ENCODE results near the gene METTL5. TPM values are rescaled to one million over a fixed set of nuclear protein-coding genes. Genes with fewer than 3 reads are reported as not detected.

The METTL5 gene
- total RNA-seq = 45.0 and 95.3 TPM in 2 replicates

GRCh38 chr2:169824373-169825333 lies at the start of gene METTL5:
Gene METTL5, minus strand, starts transcription at chr2:169824905. Its CDS starts 308 bp downstream, at chr2:169824597.

DNA sequence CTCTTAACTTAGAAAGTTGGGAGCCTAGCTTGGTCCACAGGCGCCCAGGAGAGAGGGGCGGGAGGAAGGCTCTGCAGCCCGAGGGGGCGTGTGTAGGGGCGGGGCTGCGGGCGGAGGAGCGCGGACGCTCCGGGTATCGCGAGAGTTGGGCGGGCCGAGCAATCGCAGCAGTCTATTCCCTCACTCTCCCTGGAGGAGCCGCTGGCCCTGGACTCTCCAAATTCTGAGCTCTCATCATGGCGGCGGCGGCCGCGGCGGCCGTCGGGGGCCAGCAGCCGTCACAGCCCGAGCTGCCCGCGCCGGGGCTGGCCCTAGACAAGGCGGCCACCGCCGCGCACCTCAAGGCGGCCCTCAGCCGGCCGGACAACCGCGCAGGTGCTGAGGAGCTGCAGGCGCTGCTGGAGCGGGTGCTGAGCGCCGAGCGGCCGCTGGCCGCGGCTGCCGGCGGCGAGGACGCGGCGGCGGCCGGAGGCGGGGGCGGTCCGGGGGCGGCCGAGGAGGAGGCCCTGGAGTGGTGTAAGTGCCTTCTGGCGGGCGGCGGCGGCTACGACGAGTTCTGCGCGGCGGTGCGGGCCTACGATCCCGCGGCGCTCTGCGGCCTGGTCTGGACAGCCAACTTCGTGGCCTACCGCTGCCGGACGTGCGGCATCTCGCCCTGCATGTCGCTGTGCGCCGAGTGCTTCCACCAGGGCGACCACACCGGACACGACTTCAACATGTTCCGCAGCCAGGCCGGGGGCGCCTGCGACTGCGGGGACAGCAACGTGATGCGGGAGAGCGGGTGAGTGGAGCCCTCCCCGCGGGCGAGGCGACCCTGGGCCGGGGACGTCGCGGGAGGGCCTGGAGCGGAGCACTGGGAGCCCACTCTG lies 2.8 kb upstream of the METTL5 start, which contains the start of gene UBR3:
UBR3 (plus strand) TSS at position 183 of the 869 bp plus-strand sequence; CDS start at position 237, 54 bp downstream.

GRCh38 chr2:169798718-169799592 lies 25.8 kb downstream of the METTL5 start, which contains the start of gene SSB:
Gene SSB, plus strand, starts transcription at chr2:169798871. Its CDS starts 2,090 bp downstream, at chr2:169800961.

Other genes with a start within 250 kb of the METTL5 start
- 14.4 and 20.5 TPM in 2 replicates for gene PPIG, start 240.6 kb downstream of the METTL5 start, total RNA-seq
- not detected in 2 replicates for gene CFAP210, start 130.5 kb downstream of the METTL5 start, total RNA-seq
- gene PHOSPHO2, start 130.4 kb downstream of the METTL5 start, total RNA-seq = 1.1 and 2.3 TPM in 2 replicates
- gene KLHL23, start 91.1 kb downstream of the METTL5 start, total RNA-seq = 1.5 and 3.3 TPM in 2 replicates
- gene SSB, start 26.0 kb downstream of the METTL5 start, total RNA-seq = 80.3 and 98.0 TPM in 2 replicates
- gene UBR3, start 2.5 kb upstream of the METTL5 start, total RNA-seq = 14.9 and 17.4 TPM in 2 replicates

Data from mammary microvascular endothelial cell (primary cell).